ENCODE data around the gene TXNRD2. TPM values are rescaled to one million over a fixed set of nuclear protein-coding genes. Genes with fewer than 3 reads are reported as not detected.

The TXNRD2 gene
- total RNA-seq, 1 experiment from 2014 or later: 33.7 TPM

DNA sequence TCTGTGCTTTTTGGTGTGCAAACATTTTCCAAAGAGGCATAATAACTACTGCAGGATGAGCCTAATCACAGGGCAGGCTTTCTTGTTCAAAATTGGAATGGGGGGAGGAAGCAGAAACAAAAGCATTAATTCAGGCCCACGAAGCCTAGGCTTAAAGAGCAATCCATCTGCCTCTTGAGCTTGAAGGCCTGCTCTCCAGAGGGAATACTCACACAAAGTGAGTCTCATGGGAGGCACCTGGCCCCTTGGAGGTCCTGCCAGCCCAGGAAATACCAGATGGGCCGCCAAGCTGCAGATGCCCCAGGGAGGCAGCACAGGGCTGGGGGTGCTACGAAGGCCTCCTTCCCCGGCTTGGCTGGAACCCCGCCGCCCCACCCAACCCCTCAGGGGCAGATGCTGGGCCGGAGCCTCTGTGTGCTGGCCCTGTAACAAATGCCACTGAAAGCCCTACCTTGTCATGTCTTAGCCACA, 39.3 kb downstream of the TXNRD2 start:
- Mint-ChIP-seq H3K27ac (ENCODE audit: unreplicated experiment) (no peak overlapping the region), H3K4me1 (ENCODE audit: low read depth, unreplicated experiment) (no peaks in the 10 kb centered on the region), H3K27me3 (ENCODE audit: unreplicated experiment) (no peaks in the 10 kb centered on the region), H3K4me3 (ENCODE audit: low read depth, unreplicated experiment) (no peak overlapping the region), H3K36me3 (ENCODE audit: insufficient read depth, unreplicated experiment) (no peaks in the 10 kb centered on the region), H3K9me3 (ENCODE audit: low read depth, unreplicated experiment) (no peaks in the 10 kb centered on the region)
- DNase-seq: no peak
- no TSS peak for BruUV-seq (replicated peaks)
- TF ChIP-seq, protein P1, sequence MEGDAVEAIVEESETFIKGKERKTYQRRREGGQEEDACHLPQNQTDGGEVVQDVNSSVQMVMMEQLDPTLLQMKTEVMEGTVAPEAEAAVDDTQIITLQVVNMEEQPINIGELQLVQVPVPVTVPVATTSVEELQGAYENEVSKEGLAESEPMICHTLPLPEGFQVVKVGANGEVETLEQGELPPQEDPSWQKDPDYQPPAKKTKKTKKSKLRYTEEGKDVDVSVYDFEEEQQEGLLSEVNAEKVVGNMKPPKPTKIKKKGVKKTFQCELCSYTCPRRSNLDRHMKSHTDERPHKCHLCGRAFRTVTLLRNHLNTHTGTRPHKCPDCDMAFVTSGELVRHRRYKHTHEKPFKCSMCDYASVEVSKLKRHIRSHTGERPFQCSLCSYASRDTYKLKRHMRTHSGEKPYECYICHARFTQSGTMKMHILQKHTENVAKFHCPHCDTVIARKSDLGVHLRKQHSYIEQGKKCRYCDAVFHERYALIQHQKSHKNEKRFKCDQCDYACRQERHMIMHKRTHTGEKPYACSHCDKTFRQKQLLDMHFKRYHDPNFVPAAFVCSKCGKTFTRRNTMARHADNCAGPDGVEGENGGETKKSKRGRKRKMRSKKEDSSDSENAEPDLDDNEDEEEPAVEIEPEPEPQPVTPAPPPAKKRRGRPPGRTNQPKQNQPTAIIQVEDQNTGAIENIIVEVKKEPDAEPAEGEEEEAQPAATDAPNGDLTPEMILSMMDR (IDR thresholded peaks at IDR 0.05; ENCODE audit: unreplicated experiment): no peak
- CTCF ChIA-PET: interaction anchor here (0.6 to 1.0 kb wide), 3 partner anchors 146 to 684 kb away, joined by 3 to 4 read pairs (median 3); no protein-coding TSS in a partner anchor
- intact Hi-C loops (cut with micrococcal nuclease; ENCODE audit: unreplicated experiment): no loop called here

DNA sequence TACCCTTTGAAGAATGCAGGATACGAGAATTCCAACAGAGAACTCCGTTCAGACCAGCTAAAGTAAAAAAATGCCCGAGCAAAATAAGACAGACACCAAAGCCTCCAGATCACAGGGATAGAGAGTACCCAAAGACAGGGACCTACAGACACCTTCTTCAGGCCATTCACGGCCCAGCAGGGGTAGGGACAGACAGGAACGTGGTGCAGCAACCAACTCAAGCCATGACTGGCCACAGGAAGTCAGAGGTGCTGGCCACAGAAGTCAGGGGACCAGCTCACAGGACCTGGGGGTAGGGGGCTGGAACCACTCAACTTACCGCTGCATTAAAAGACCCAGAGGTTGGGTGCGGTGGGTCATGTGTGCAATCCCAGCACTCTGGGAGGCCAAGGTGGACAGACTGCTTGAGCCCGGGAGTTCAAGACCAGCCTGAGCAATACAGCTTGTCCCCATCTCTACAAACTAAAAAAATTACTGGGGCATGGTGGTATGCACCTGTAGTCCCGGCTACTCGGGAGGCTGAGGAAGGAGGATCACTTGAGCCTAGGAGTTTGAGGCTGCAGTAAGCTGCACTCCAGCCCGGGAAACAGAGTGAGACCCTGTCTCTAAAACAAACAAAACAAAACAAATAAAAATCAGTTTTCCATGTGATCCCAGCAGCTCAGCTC, 39.9 kb downstream of the TXNRD2 start:
- Mint-ChIP-seq H3K4me1 (ENCODE audit: low read depth, unreplicated experiment) (no peaks in the 10 kb centered on the region), H3K4me3 (ENCODE audit: low read depth, unreplicated experiment) (no peak overlapping the region), H3K36me3 (ENCODE audit: insufficient read depth, unreplicated experiment) (no peaks in the 10 kb centered on the region), H3K27ac (ENCODE audit: unreplicated experiment) (no peak overlapping the region), H3K9me3 (ENCODE audit: low read depth, unreplicated experiment) (no peaks in the 10 kb centered on the region), H3K27me3 (ENCODE audit: unreplicated experiment) (no peaks in the 10 kb centered on the region)
- intact Hi-C loops (cut with micrococcal nuclease; ENCODE audit: unreplicated experiment): no loop called here
- CTCF ChIA-PET: interaction anchor here (0.8 to 1.0 kb wide), 2 partner anchors 145 to 685 kb away, joined by 3 to 4 read pairs; no protein-coding TSS in a partner anchor
- TF ChIP-seq, protein P1 (IDR thresholded peaks at IDR 0.05; ENCODE audit: unreplicated experiment): no peak
- DNase-seq: no peak
- BruUV-seq (replicated peaks): no TSS peak

DNA sequence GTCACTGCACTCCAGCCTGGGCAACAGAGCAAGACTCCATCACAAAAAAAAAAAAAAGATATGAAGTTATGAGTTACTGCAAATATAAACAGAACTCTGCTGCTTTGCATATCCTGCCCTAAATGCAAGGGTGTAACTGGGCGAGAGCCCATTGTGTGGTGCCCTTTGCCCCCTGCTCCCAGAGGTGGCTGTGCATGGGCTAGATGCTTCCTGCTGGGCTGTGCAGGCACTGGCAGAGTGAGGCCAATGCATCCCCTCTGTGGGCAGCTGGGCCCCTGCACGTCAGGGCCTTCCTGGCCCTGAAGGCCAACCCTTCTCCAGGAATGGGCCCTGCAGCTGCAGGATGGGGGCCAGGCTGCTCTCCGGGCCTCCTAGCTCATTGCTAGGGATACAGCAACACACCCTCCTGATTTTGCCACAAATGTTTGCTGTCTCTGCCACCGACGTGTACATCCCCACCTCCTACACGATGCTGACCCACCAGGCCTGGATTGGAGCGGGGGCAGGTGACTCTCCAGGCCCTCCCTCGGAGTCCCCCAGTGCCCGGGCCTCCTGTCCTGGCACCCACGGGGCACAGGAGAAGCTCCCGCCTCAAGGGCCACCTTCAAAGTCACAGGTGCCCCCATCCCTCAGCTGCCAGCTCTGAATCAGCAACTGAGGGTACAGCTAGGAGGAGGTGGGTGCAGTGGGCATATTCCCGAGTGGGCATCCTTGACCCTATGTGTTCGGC, 40.7 kb downstream of the TXNRD2 start:
- Mint-ChIP-seq H3K4me3 (ENCODE audit: low read depth, unreplicated experiment) (no peak overlapping the region), H3K27ac (ENCODE audit: unreplicated experiment) (no peak overlapping the region), H3K4me1 (ENCODE audit: low read depth, unreplicated experiment) (no peaks in the 10 kb centered on the region), H3K9me3 (ENCODE audit: low read depth, unreplicated experiment) (no peaks in the 10 kb centered on the region), H3K36me3 (ENCODE audit: insufficient read depth, unreplicated experiment) (no peaks in the 10 kb centered on the region), H3K27me3 (ENCODE audit: unreplicated experiment) (no peaks in the 10 kb centered on the region)
- TF ChIP-seq, protein P1 (IDR thresholded peaks at IDR 0.05; ENCODE audit: unreplicated experiment): no peak
- intact Hi-C loops (cut with micrococcal nuclease; ENCODE audit: unreplicated experiment): no loop called here
- no peak for DNase-seq
- CTCF ChIA-PET: interaction anchor here (0.6 kb wide), 1 partner anchor 52 kb away, joined by 4 read pairs; no protein-coding TSS in a partner anchor
- no TSS peak for BruUV-seq (replicated peaks)

DNA sequence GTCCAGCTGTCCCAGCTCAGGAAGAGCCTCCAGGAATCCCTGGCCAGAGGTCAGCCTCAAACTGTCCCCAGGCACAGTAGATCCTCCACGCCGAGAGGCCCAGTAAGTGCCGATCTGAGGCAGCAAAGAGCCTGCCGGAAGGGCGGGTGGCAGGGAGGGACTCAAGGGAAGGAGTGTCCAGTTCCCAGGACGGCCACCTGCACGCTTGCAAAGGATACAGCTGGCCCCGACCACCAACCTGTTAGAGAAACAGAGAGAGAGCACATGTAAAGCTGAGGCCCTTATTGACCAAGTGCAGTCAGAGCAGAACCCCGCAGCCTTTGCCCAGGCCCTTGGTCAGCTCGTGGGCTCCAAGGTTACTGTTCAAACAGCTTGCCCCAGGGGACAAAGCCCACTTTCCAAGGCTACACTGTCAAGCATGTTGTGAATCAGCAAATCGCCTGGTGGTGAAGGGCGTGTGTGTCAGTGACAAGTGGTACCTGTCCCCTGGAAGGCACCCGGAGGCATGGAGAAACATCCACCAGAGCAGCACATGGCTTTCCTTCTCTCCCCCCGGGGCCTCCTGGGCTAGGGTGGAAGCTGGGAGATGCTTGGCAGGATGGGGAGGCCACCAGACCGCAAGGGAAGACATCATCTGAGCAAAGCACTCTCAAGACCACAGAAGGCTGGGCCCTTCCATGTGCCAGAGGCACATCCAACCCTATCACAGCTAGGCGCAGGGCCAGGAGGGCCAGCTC, 42.6 kb downstream of the TXNRD2 start:
- CTCF ChIA-PET: interaction anchor here (0.7 kb wide), 1 partner anchor 189 kb away, joined by 4 read pairs; no protein-coding TSS in a partner anchor
- Mint-ChIP-seq H3K27me3 (ENCODE audit: unreplicated experiment) (no peaks in the 10 kb centered on the region), H3K4me1 (ENCODE audit: low read depth, unreplicated experiment) (no peaks in the 10 kb centered on the region), H3K36me3 (ENCODE audit: insufficient read depth, unreplicated experiment) (no peaks in the 10 kb centered on the region), H3K27ac (ENCODE audit: unreplicated experiment) (no peak overlapping the region), H3K9me3 (ENCODE audit: low read depth, unreplicated experiment) (no peaks in the 10 kb centered on the region), H3K4me3 (ENCODE audit: low read depth, unreplicated experiment) (no peak overlapping the region)
- TF ChIP-seq, protein P1 (IDR thresholded peaks at IDR 0.05; ENCODE audit: unreplicated experiment): no peak
- no peak for DNase-seq
- intact Hi-C loops (cut with micrococcal nuclease; ENCODE audit: unreplicated experiment): no loop called here
- BruUV-seq (replicated peaks): no TSS peak
